22Rv1 (cell line): ENCODE measurements around the gene UBE2E2.

Source experiments
- ZFX ChIP-seq: fragments of 450-650 bp; IDR thresholded peaks from 2 replicates; pipeline ENCODE4 v1.6.1; 2017; ENCODE audit warnings: antibody characterized with exemption, borderline replicate concordance
- TF ChIP-seq, protein P1 (sequence below): fragments of 450-650 bp; IDR thresholded peaks from 2 replicates; pipeline ENCODE4 v1.5.1; 2017; ENCODE audit warnings: mild to moderate bottlenecking

DNA sequence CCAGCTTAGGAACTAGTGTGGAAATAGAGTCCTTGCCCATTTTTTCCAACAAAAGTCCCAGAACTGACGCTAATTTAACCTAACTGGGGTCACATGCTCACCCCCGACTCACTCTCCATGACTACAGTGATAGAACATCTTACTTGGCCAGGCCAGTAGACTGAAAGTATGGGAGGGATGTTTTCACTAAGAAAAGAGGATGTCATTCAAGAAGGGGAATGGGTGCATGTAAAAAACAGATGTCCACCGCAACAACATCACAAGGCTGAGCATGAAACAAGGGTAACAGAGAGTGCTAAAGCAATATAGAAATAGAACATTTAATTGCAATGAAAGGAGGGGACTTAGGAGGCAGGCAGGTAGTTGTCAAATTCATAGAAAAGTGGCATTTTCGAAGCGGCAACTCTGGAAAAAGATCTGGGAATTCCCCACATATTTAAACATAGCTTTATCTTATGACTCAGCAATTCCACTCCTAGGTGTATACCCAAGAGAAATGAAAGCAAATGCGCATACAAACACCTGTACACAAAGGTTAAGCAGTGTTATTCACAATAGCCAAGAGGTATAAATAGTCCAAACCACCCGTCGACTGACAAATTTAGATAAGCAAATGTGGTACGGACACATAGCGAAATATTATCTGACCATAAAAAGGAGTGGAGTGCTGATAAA lies 41.1 kb upstream of the UBE2E2 start:
- TF ChIP-seq, protein P1, sequence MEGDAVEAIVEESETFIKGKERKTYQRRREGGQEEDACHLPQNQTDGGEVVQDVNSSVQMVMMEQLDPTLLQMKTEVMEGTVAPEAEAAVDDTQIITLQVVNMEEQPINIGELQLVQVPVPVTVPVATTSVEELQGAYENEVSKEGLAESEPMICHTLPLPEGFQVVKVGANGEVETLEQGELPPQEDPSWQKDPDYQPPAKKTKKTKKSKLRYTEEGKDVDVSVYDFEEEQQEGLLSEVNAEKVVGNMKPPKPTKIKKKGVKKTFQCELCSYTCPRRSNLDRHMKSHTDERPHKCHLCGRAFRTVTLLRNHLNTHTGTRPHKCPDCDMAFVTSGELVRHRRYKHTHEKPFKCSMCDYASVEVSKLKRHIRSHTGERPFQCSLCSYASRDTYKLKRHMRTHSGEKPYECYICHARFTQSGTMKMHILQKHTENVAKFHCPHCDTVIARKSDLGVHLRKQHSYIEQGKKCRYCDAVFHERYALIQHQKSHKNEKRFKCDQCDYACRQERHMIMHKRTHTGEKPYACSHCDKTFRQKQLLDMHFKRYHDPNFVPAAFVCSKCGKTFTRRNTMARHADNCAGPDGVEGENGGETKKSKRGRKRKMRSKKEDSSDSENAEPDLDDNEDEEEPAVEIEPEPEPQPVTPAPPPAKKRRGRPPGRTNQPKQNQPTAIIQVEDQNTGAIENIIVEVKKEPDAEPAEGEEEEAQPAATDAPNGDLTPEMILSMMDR = no peak
- no peak for TF ChIP-seq ZFX
